Hematopoietic multipotent progenitor cell treated with erythropoietin and hydrocortisone succinate and interleukin-3 and kit ligand, for 8 days (in vitro differentiated cells): ENCODE measurements around the gene TOGARAM2.
A peak's percentile ranks its signal among the peaks of the same experiment; 100 is the strongest.

Experiments used
- DNase-seq: peaks from one replicate; pipeline ENCODE4 v3.0.0-alpha.2; 2015

The TOGARAM2 gene

DNA sequence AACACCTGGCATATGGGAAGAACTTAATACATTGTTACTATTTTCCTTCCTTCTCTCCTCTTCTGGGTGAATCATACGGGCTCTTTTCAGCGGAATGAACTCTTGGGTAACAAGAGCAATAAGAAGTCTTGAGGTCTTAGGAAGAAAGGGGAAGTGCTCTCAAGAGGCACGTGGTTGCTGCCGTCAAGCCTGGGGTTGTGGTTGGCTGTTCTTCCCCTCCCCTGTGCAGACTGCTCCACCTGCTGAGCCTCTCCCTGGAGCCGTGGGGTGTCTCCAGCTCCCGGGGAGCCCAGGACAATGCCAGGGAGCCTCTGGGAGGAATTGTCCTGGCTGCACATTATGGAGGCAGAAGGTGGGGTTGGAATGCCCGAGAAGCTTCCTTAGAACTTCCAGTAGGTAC, 19.4 kb downstream of the TOGARAM2 start:
- peak; percentile 60 for DNase-seq

DNA sequence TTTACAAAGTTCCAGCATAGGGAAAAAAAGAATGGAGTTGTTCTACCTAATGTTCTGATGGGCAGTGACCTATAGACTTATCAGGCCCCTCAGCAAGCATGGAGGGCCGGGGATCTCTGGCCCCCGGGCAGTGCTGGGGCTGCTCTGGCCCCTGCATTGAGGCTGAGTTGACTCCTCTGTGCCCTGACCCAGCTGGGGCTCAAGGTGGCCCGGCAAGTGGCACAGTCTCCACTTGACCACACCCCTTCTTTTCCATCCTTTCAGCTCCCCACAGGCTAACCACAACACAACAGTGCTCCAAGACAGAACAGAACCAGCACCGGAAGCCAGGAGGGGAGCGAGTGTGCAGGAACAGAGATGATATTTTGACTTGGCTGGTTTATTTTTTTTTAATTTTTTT, 19.9 kb downstream of the TOGARAM2 start:
- DNase-seq = no peak

DNA sequence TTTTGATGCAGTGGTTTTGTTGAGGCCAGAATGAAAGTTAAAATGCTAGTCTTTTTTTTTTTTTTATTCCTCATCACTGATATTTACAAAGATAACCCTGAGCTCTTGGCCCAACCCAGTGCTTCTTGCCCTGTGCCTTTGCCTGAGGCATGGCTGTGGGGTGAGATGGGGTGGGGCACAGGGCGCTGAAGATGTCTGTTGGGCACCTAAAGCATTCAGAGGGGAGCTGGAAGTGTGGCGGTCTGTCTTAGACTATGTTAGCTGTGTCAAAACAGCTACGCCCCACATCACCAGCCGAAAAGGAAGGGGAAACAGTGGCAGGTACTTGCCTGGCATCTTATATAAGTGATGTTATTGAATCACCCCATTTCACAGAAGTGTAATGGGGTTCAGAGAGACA, 20.7 kb downstream of the TOGARAM2 start:
- no peak for DNase-seq

DNA sequence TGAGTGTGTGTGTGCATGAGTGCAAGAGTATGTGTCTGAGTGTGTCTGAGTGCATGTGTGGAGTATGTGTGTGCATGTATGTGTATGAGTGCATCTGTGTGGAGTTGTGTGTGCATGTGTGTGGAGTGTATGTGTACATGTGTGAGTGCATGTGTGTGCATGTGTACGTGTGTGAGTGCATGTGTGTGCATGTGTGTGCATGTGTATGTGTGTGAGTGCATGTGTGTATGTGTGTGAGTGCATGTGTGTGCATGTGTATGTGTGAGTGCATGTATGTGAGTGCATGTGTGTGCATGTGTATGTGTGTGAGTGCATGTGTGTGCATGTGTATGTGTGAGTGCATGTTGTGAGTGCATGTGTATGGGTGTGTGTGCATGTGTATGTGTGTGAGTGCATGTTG, 23.7 kb downstream of the TOGARAM2 start:
- DNase-seq = no peak

DNA sequence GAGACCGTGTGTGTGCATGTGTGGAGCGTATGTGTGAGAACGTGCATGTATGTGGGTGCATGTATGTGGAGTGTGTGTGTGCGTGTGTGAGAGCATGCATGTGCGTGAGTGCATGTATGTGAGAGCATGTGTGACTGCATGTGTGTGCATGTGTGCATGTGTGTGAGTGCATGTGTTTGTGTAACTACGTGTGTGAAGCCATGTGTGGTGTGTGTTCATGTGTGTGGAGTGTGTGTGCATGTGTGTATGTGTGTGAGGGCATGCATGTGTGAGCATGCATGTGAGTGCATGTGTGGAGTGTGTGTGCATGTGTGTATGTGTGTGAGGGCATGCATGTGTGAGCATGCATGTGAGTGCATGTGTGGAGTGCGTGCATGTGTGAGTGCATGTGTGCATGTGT, 24.2 kb downstream of the TOGARAM2 start:
- no peak for DNase-seq

DNA sequence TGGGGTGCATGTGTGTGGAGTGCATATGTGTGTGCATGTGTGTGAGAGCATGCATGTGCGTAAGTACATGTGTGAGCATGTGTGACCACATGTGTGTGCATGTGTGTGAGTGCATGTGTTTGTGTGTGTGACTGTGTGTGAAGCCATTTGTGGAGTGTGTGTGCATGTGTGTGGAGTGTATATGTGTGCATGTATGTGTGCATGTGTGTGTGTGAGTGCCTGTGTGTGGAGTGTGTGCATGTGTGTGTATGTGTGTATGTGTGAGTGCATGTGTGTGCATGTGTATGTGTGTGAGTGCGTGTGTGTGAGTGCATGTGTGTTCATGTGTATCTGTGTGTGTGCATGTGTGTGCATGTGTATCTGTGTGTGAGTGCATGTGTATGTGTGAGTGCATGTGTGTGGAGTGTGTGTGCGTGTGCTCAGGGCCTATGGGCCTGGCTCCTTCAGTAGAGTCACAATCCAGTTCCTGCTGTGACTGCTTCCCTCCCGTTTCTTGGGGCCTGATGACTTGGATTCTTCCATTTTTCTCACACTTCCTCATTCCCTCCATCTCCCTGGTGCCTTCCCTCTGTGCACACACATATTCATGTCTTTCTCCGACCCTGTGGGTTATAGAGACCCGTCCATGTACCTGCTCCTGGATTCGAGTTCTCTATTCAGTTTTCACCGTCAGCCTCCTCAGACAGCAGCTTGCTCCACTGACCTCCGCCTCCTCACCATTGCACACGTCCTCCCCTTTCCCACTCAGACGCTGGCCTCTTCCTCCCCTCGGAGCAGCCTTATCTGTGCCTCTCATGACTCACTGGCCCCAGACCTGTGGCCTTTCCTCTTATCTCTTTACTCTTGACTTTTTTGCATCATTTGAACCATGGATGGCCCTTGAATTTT, 25.2 kb downstream of the TOGARAM2 start:
- peak; percentile 62 for DNase-seq

DNA sequence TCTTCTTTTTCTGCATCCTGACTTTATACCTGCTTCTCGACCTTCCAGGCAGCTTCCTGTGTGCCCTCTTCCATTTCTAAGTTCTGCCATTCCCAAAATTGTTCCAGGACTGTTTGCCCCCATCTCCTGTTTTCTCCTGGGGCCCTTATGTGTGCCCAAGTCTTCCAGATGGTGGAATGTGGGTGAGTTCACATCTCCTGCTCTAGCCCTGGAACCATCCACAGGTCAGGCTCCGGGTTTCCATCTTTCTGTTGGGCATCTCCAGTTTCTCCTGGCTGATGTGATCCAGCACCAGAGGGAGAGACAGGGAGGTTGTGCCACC, 25.8 kb downstream of the TOGARAM2 start:
- no peak for DNase-seq

DNA sequence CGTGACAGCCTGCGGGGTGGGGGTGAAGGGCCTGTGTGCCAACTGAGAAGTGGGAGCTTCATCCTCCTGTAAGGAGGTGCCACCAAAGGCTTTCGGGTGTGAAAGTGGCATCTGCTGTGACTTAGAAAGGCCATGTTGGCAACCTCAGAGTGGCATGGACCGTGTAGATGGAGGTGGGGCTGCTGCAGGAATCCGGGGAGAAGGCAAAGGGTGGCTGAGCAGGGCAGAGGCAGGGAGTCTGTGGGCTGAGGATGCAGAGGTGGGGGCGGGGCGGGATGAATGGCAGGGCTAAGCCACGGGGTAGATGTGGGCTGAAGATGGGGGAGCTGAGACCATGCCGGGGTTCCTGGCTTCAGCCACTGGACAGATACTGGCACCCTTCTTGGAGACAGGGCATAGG, 28.2 kb downstream of the TOGARAM2 start:
- no peak for DNase-seq

DNA sequence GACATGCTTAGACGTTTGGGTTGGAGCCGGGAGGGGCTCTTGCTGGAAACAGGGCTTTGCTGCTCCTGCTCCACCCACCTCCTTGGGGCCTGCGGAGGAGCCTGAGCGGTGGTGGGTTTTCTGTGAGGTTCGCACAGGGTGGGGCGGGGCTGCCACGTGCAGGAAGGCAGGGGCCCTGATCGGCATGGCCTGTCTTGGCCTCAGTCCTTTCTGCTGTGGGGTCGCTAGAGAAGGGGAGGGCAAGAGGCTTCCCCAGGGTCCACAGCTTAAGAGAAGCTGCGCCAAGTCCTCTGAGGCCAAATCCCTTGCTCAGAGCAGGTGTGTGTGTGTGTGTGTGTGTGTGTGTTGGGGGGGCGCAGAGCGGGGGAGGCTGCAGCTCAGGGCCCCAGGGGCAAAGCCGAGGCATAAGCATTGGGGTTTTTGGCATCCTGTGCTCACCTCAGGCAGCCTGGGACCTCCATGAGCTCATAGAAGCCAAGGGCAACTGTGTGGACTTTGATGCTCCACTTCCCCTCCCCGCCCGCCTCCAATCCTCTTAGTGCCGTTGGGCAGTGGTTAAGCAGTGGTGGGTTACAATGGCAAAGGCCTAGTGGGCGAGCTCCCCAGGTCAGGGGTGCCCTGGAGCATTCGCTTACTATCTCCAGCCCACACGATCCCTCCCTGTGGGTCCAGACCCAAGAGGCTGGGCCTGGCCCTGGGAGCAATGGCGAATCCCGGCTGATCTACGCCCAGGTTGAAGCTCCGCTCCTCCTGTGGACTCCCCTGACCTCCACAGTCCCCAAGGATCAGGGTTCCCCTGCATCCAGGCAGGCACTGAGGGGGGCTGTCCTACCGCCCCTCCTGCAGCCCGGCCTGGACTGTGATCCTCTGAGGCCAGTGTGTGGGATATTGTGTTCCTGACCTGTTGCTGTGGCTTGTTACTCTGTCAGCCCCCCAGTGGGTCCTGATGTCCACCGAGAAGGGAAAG, 28.9 kb downstream of the TOGARAM2 start:
- no peak for DNase-seq

DNA sequence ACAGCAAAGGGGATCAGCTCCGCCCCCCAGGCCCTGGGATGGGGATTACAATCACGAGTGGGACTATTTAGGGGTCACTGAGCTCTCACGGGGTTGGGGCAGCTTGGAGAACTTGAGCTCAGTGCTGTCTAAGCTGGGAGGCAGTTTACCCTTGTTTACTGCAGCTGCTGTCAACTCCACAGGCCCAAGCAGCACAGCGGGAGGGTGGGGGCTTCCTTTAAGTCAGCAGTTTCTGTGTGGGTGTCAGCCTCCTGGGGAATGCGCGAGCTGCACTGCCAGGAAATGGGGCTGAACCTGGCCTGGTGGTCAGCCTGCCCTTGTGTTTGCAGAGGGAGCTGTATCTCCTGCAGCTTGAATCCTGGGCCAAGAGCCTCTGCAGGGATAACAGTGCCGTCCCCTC, 29.8 kb downstream of the TOGARAM2 start:
- no peak for DNase-seq

DNA sequence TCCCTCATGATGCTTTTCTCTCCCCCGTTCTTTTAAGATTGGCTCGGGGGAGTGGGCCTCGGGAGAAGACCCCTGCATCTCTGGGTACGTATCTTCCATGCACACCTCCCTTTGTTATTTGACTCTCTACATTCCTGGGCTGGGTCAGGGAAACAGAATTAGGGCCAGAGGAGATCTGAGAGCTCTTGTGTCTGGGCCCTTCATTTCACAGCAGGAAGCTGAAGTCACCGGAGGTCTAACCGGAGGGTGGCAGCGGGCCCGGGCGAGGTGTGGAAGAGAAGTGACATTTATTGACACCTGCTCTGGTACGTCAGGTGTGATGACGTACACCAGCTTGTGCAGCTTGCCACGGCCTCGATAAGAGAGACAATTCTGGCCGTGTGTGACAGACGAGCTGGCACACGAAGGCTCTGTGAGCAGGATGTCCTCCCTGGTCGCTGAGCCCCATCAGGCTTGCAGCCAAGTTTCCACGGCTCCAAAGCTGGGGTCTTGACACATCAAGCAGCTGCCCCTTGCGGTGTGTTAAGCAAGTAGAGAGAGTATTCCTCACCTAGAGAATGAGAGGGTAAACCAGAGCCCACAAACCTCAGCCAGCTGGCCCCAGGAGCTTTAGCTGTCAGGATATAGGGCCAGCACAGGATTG, 30.4 kb downstream of the TOGARAM2 start:
- DNase-seq = no peak

DNA sequence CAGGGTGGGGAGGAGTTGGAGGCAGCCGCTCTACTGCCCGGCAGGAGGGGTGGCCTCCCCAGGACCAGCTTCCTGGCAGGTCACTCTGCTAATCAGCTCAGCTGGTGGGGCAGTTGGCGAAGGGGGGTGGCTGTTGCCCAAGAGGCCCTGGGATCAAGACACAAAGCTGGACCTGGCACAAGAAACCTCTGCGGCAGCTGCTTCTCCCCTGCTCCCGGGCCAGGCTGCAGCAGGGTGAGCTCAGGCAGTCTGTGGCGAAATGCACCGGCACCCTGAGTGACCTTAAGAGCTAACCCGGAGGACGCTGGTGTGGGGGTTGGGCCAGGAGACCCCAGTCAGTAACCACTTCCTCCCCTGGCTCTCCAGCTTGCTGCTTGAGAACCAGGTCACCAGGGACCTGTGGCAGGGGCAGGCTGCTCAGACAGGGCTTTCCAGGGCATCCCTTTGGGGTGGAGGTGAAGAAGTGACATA, 31.1 kb downstream of the TOGARAM2 start:
- DNase-seq = no peak

DNA sequence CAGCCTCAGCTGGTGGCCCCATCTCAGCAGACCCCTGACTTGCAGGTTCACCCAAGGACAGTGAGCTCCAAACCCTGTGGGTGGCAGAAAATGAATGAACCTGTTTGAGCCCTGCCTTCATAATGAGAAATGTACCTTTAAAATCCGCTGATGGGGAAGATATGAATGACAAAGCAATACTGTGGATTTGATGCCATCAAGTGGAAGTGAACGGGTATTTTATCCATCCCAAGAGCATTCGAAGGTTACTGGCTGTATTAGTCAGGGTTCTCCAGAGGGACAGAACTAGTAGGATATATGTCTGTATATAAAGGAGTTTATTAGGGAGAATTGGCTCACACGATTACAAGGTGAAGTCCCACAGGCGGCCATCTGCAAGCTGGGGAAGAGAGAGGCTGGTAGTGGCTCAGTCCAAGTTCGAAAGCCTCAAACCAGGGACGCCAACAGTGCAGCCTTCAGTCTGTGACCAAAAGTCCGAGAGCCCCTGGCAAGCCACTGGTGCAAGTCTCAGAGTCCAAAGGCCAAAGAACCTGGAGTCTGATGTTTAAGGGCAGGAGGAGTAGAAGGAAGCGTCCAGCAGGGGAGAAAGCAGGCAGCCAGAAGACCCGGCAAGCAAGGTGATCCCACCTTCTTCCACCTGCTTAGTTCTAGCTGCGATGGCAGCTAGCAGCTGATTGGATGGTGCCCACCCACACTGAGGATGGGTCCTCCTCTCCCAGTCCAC, 32.1 kb downstream of the TOGARAM2 start:
- no peak for DNase-seq

DNA sequence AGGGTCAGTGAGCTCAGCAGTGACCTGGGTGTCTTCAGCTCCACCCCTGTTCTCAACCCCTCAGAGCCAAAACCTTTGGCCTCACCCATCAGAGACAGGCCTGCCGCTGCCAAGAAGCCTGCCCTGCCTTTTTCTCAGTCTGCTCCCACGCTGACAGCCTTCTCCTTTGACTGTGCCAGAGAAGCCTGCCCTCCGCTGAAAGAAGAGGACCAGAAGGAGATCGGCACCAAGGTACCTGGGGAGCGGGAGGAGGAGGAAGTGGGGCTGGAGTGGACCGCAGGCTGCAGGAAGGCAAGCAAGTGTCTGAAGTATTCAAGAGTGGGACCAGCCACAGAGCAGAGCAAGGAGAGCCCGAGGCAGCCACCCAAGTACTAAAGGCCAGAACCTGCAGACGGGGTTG, 33.2 kb downstream of the TOGARAM2 start:
- DNase-seq = no peak

DNA sequence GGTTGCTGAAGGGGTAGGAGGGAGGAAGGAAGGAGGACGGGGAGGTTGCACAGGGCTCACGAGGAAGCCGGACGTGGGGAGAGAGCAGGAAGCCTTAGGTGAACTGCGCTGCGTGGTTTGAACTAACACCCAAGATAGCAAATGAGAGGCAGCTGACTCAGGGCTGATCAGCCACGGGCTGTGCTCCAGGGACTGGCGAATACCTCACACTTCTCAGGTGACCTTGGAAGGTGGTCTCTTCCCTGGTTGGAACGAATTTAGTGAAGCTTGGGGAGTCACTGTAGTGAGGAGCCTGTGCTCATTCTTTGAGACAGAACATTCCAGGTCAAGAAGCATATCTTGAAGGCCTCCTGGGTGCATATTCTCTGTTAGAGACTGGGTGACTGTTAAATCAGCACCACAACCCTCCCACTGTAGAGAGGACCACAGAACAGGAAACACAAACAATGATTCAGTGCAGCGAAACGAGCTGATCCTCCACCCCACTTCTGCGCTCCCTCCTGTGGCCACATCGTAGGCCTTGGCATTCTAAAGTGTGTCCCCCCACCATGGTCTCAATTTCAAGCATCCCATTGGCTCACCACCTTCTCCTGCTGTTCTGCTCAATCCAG, 33.8 kb downstream of the TOGARAM2 start:
- no peak for DNase-seq

DNA sequence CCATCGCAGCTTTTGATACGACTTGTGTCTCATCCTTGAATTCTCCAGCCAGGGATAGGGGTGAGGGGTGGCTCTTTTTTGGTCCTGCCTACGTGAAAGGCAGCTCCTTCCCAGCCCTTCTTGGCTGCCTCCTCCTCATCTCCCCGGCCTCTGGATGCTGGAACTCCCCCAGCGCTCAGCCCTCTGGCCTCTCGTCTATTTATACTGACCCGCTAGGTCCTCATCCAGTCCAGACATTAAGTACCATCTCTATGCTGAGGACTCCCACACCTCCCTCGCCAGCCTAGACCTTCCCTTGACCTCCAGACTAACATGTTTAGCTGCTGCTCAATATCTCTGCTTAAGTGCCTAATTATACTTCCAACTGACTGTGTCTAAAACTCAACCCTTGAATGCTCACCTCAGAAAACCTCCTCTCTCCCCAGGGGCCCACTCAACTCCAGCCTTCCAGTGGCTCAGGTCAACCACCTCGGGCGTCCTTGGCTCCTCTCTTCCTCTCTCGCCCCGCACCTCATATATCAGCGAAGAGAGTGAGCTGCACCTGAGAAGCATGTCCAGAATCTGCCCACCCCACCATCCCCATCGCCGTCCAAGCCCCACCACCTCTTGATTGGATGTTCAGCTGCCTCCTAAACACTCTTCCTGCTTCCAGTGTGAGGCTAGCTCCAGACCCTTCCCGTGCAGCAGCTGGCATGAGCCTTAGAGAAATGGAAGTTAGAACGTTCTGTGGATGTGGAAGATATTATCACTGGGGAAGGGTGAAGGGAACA, 34.8 kb downstream of the TOGARAM2 start:
- DNase-seq = no peak

DNA sequence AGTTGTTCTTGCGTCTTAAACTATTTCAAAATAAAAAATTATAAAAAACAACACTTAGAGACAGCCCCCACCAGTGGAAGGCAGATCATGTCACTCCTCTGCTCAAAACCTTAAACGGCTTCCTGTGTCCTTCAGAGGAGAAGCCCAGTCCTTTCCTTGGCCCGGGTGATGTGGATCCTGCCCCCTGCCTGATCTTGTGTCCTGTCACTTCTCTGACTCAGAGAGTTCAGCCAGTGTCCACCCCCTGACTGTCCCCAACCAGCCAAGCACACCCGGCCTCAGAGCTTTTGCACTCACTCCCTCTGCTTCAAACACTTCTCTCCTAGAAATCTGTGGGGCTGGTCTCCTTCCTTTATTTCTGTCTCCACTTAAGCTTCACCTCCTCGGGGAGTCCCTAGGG, 35.4 kb downstream of the TOGARAM2 start:
- DNase-seq = no peak

DNA sequence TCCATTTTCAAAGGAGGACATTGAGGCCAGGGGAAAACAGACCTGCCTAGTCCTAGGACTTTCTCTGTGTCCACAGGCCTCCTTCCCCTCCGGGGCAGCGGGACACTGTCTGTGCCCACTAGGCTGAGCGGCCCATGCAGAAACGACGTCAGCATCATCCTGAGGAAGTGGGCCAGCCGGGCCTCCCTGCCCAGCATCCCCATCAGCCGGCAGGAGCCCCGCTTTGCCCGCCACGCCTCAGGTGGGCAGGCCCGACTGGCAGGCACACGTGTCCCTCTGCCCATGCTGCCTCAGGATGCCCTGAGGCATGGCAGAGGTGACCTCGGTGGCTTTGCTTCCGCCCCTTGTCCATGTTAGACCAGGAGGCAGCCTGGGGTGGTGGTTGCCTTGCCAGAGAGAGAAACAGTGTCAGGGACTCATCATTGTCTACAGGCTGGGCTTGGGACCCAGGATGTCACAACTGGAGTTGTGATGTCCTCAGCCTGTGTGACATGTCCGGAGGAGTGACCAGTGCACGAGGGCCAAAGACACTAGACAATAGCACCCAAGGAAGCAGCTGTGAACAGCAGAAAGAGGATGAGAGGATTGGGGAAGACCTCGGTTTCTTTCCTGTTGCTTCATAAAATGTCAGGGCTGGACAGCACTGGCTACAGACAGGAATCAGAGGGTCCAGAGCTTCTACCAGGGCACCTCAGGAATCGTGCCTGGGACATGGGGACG, 36.8 kb downstream of the TOGARAM2 start:
- DNase-seq = no peak

DNA sequence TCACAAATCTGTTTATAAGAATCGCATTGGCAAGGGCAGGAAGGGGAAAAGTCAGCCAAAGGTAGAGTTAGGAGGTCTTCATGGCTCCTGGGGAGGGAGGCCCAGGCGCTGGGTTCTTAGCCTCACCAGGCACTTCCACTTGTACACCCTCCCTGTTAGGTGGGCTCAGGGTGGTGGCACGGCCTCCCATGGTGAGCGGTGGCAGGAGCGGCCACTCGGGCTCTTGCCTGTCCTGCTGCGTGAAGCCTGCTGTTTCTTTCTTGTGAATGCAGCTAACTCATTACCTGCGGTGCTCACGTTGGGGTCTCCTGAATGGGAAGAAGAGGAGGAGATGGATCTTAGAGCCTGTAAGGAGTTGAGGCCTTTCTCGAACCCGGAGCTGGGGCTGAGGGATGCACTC, 40.8 kb downstream of the TOGARAM2 start:
- DNase-seq = no peak

DNA sequence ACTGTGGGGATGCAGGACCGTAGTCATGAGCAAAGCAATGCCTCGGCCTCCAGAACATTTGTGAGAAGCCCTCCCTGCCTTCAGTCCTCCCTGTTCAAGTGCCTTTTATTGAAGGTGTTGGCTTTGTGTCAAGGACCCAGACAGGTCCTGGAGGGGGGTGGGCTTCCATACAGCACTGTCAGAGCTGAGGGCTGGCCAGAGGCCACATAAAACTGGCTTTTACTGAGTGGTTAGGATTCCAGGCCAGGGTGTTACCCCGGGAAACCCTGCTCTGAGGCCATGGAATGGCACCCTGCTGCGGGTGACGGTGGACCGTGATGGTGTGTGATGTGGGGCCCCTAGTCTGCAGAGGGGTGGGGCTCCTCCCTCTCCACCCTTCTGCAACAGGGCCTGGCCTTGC, 41.6 kb downstream of the TOGARAM2 start:
- DNase-seq = no peak

DNA sequence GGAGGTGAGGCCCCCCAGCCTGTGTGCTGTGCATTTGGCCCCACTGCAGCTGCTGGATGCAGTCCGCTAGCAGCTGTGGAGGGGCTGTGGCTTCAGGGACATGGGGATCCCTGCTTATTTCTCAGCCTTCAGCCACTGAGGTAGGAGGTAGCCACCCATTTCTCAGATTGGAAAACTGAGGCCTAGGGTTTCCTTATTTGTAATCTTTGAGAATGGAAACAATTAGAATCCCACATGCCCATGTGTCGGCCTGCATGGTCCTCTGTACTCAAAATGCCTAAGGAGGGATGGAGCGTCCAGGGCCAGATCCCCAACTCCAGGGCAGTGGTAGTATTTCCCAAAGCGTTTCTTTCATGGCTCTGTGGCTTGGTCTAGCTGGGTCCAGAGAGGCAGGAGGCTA, 42.1 kb downstream of the TOGARAM2 start:
- no peak for DNase-seq
